ENCODE data around the gene FCN3. TPM values are rescaled to one million over a fixed set of nuclear protein-coding genes. Genes with fewer than 3 reads are reported as not detected.

The FCN3 gene
- total and polyA plus RNA-seq, 9 of the 15 experiments (the other 6 are each of a cell fraction or from before 2014, with no cell fraction given), result 0.49 TPM; not detected in 8

DNA sequence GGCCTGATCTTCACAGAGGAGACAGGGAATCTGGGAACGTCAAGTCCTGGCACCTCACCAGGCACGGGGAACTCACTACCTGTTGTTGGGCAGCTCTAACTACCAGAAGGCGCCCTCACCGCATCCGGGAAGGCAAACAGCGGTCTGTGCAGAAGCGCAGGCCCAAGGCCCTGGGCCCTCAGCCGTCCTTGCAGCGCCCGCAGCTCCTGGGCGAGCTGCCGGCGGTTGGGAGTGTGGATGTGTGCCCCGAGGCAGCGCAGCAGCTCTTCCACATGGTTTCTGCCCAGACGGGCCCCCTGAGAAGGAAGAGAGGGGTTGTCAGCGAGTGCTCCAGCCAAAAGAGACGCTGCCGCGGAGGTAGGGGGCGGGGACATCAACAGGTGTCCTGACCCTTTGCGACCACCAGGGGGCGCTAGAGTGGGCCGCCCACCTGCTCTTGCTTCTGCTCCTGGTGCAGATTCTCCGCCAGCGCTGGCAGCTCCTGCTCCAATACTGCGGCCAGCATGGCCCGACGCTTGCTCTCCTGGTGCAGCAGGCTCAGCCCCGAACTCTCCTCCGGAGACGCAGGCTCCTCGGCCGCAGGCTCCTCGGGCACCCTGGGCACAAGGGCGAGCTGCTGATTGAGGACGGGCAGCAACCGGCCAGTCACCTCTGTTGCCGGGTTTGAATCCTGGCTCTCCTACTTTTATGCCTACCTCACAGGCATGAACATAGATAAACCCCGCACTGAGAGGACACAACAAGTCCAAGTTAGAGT lies 17.2 kb downstream of the FCN3 start (continued):
- TF ChIP-seq CBX3 (IDR thresholded peaks at IDR 0.05; ENCODE audit: borderline replicate concordance in 1 of 2, low read length in 2 of 2), result 0 out of 3 replicates have a peak, but pooled peaks of 1 of the 2 experiments have one; percentile 30
- no peak for TF ChIP-seq CC2D1A (IDR thresholded peaks at IDR 0.05)
- peak; percentile 65 for TF ChIP-seq CTBP1 (IDR thresholded peaks at IDR 0.05; ENCODE audit: borderline replicate concordance)
- no peak for TF ChIP-seq ZNF507 (tag; conservative IDR thresholded peaks at IDR 0.05)
- 0 out of 2 replicates have a peak, but pooled peaks have one; percentile 50 for TF ChIP-seq NR2F6 (CRISPR knock-in tag; IDR thresholded peaks at IDR 0.05)
- 0 out of 2 replicates have a peak, but pooled peaks have one; percentile 31 for TF ChIP-seq SMAD4 (CRISPR knock-in tag; conservative IDR thresholded peaks at IDR 0.05)
- peak; percentile 89 for TF ChIP-seq KLF13 (tag; IDR thresholded peaks at IDR 0.05; ENCODE audit: borderline replicate concordance, low read depth)
- peak; percentile 42 to 77 for TF ChIP-seq MAZ (CRISPR knock-in tag; conservative IDR thresholded peaks at IDR 0.05 in 1 of 2, IDR thresholded peaks at IDR 0.05 in 1 of 2)
- peak; percentile 61 for TF ChIP-seq L3MBTL2 (IDR thresholded peaks at IDR 0.05)
- TF ChIP-seq PCBP1 (IDR thresholded peaks at IDR 0.05; ENCODE audit: low read depth, low read length, poor library complexity, severe bottlenecking), result peak; percentile 2
- TF ChIP-seq ATF7 (IDR thresholded peaks at IDR 0.05), result 0 out of 2 replicates have a peak, but pooled peaks have one; percentile 39
- 0 out of 2 replicates have a peak, but pooled peaks have one; percentile 28 for TF ChIP-seq RFX5 (IDR thresholded peaks at IDR 0.05; ENCODE audit: low read depth, low read length)
- TF ChIP-seq SOX6 (IDR thresholded peaks at IDR 0.05), result 0 out of 2 replicates have a peak, but pooled peaks have one; percentile 17
- TF ChIP-seq, protein P1, sequence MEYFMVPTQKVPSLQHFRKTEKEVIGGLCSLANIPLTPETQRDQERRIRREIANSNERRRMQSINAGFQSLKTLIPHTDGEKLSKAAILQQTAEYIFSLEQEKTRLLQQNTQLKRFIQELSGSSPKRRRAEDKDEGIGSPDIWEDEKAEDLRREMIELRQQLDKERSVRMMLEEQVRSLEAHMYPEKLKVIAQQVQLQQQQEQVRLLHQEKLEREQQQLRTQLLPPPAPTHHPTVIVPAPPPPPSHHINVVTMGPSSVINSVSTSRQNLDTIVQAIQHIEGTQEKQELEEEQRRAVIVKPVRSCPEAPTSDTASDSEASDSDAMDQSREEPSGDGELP (CRISPR knock-in tag; IDR thresholded peaks at IDR 0.05; ENCODE audit: borderline replicate concordance), result peak; percentile 78; the same call in 1 of the 2 replicates
- TF ChIP-seq, protein P2, sequence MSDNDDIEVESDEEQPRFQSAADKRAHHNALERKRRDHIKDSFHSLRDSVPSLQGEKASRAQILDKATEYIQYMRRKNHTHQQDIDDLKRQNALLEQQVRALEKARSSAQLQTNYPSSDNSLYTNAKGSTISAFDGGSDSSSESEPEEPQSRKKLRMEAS (CRISPR knock-in tag; IDR thresholded peaks at IDR 0.05), result peak; percentile 71; the same call in 1 of the 2 replicates
- TF ChIP-seq IRF2 (CRISPR knock-in tag; IDR thresholded peaks at IDR 0.05), result peak; percentile 25; the same call in 1 of the 2 replicates
- TF ChIP-seq ELF2 (CRISPR knock-in tag; IDR thresholded peaks at IDR 0.05), result no peak
- TF ChIP-seq, protein P3, sequence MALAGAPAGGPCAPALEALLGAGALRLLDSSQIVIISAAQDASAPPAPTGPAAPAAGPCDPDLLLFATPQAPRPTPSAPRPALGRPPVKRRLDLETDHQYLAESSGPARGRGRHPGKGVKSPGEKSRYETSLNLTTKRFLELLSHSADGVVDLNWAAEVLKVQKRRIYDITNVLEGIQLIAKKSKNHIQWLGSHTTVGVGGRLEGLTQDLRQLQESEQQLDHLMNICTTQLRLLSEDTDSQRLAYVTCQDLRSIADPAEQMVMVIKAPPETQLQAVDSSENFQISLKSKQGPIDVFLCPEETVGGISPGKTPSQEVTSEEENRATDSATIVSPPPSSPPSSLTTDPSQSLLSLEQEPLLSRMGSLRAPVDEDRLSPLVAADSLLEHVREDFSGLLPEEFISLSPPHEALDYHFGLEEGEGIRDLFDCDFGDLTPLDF (CRISPR knock-in tag; IDR thresholded peaks at IDR 0.05), result peak; percentile 65; the same call in 1 of the 2 replicates
- peak; percentile 28; the same call in 1 of the 2 replicates for TF ChIP-seq SMARCE1 (IDR thresholded peaks at IDR 0.05)
- peak; percentile 51; the same call in 1 of the 2 replicates for TF ChIP-seq ZNF263 (CRISPR knock-in tag; IDR thresholded peaks at IDR 0.05; ENCODE audit: borderline replicate concordance)
- TF ChIP-seq ILK (tag; IDR thresholded peaks at IDR 0.05; ENCODE audit: borderline replicate concordance, low read depth), result no peak
- no peak for TF ChIP-seq TCF3 (CRISPR knock-in tag; IDR thresholded peaks at IDR 0.05)
- TF ChIP-seq ZBTB7A (IDR thresholded peaks at IDR 0.05; ENCODE audit: borderline replicate concordance, control insufficient read depth, low read depth, low read length), result peak; percentile 79; the same call in 1 of the 2 replicates
- peak; percentile 37 to 46 for TF ChIP-seq NRF1 (conservative IDR thresholded peaks at IDR 0.05 in 1 of 2, IDR thresholded peaks at IDR 0.05 in 1 of 2)
- no peak for TF ChIP-seq ZNF589 (CRISPR knock-in tag; IDR thresholded peaks at IDR 0.05; ENCODE audit: low read depth)
